ENCODE results near the gene IGF1R.
A peak's percentile ranks its signal among the peaks of the same experiment; 100 is the strongest.

IGF1R gene

DNA sequence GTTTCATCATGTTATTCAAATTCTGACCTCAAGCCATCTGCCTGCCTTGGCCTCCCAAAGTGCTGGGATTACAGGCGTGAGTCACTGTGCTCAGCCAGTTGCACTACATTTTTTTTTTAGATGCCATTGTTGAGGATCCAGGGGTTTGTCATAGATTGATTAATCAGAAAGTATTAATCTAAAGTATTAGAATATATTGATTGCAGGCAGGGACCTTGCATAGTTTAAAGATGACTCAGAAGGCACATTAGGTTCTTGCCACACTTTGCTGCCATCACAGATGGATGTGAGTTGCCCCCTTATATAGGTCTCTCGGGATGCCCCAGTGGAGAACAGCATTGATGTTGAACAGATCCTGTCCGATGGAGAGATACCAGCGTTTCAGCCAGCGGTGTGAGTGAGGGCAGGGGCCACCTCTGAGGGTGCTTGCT, 41.1 kb downstream of the IGF1R start:
- Histone ChIP-seq H3K9me3 (no peaks in the 10 kb centered on the region), H3K27me3 (no peaks in the 10 kb centered on the region), H3K4me3 (ENCODE audit: low read depth, low read length) (no peak overlapping the region), H3K4me1 (peaks cover 36% of the 10 kb centered on the region), H3K36me3 (peaks cover 6% of the 10 kb centered on the region; the same call in 1 of the 2 replicates)
- peak; percentile 61 for DNase-seq
- TF ChIP-seq, protein P1, sequence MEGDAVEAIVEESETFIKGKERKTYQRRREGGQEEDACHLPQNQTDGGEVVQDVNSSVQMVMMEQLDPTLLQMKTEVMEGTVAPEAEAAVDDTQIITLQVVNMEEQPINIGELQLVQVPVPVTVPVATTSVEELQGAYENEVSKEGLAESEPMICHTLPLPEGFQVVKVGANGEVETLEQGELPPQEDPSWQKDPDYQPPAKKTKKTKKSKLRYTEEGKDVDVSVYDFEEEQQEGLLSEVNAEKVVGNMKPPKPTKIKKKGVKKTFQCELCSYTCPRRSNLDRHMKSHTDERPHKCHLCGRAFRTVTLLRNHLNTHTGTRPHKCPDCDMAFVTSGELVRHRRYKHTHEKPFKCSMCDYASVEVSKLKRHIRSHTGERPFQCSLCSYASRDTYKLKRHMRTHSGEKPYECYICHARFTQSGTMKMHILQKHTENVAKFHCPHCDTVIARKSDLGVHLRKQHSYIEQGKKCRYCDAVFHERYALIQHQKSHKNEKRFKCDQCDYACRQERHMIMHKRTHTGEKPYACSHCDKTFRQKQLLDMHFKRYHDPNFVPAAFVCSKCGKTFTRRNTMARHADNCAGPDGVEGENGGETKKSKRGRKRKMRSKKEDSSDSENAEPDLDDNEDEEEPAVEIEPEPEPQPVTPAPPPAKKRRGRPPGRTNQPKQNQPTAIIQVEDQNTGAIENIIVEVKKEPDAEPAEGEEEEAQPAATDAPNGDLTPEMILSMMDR (IDR thresholded peaks at IDR 0.05; ENCODE audit: low read depth, low read length), result no peak

- TF ChIP-seq, protein P1 (IDR thresholded peaks at IDR 0.05; ENCODE audit: low read depth, low read length), result no peak
- DNase-seq, result no peak
- Histone ChIP-seq H3K36me3 (peaks cover 6% of the 10 kb centered on the region; the same call in 1 of the 2 replicates), H3K4me3 (ENCODE audit: low read depth, low read length) (no peak overlapping the region), H3K27me3 (no peaks in the 10 kb centered on the region), H3K9me3 (no peaks in the 10 kb centered on the region), H3K4me1 (peaks cover 45% of the 10 kb centered on the region)
Observed at GRCh38 chr15:98690272-98690950, 42.1 kb downstream of the IGF1R start.

DNA sequence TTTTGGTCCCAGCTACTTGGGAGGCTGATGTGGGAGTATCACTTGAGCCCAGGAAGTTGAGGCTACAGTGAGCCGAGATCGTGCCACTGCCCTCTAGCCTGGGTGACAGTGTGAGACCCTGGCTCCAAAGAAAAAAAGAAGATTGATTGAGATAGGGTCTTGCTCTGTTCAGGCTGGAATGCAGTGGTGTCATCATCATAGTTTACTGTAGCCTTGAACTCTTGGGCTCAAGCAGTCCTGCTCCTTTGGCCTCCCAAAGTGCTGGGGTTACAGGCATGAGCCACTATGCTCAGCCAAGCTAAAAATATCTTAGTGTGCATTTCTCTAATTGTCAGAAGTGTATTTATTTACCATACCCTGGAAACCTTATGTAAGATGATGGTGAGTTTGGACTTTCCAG, 43.9 kb downstream of the IGF1R start:
- Histone ChIP-seq H3K36me3 (peaks cover 6% of the 10 kb centered on the region; the same call in 1 of the 2 replicates), H3K27me3 (no peaks in the 10 kb centered on the region), H3K4me3 (ENCODE audit: low read depth, low read length) (no peak overlapping the region), H3K4me1 (peaks cover 51% of the 10 kb centered on the region), H3K9me3 (no peaks in the 10 kb centered on the region)
- DNase-seq, result no peak
- TF ChIP-seq, protein P1 (IDR thresholded peaks at IDR 0.05; ENCODE audit: low read depth, low read length), result no peak

DNA sequence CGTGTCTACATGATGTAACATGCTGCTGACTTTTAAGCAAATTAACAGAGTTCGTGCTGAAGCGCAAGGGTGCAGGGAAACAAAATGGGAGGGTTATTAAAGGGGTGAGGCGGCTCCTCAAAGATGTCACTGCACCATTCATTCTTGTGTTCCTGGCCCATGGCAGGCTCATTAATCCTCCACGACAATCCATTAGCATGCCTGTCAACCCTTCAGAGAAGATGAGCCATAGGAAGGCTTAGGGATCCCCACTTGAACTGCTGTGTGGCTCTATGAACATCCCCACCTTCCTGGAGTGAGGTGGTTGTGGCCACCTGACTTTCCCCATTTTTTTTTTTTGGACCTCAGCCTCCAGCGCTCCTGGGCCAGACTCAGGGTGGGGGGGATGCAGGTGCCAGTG, 45.8 kb downstream of the IGF1R start:
- Histone ChIP-seq H3K27me3 (no peaks in the 10 kb centered on the region), H3K36me3 (peaks cover 6% of the 10 kb centered on the region; the same call in 1 of the 2 replicates), H3K4me1 (peaks cover 47% of the 10 kb centered on the region), H3K9me3 (no peaks in the 10 kb centered on the region), H3K4me3 (ENCODE audit: low read depth, low read length) (no peak overlapping the region)
- no peak for DNase-seq
- TF ChIP-seq, protein P1 (IDR thresholded peaks at IDR 0.05; ENCODE audit: low read depth, low read length), result no peak

DNA sequence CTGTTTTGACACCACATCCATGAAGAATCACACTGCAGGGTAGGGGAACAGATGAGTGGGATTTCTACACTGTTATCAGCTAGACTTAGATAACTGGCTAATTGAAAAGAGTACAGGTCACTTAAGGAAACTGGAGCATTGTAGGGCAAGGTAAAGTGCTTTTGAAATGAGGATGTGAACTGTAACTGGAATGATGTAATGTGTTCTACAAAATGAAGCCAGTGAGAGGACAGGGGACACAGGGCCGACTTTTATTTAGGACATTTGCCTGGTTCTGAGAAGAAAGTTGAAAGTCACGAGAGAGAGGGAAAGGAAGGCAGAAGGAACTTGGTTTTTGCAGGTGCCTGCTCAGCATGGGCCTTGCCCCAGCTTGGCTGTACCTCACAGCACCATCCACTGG, 50.5 kb downstream of the IGF1R start:
- Histone ChIP-seq H3K4me3 (ENCODE audit: low read depth, low read length) (no peak overlapping the region), H3K4me1 (peaks cover 51% of the 10 kb centered on the region), H3K9me3 (no peaks in the 10 kb centered on the region), H3K36me3 (no peaks in the 10 kb centered on the region), H3K27me3 (no peaks in the 10 kb centered on the region)
- no peak for DNase-seq
- TF ChIP-seq, protein P1 (IDR thresholded peaks at IDR 0.05; ENCODE audit: low read depth, low read length), result no peak

Measured in BE2C (cell line).